ENCODE measurements around the gene EFNA5.

GRCh38 chr5:107636555-107636954 lies 34.2 kb downstream of the EFNA5 start:
- TF ChIP-seq POLR2A (IDR thresholded peaks at IDR 0.05), result no peak
- TF ChIP-seq, protein P1, sequence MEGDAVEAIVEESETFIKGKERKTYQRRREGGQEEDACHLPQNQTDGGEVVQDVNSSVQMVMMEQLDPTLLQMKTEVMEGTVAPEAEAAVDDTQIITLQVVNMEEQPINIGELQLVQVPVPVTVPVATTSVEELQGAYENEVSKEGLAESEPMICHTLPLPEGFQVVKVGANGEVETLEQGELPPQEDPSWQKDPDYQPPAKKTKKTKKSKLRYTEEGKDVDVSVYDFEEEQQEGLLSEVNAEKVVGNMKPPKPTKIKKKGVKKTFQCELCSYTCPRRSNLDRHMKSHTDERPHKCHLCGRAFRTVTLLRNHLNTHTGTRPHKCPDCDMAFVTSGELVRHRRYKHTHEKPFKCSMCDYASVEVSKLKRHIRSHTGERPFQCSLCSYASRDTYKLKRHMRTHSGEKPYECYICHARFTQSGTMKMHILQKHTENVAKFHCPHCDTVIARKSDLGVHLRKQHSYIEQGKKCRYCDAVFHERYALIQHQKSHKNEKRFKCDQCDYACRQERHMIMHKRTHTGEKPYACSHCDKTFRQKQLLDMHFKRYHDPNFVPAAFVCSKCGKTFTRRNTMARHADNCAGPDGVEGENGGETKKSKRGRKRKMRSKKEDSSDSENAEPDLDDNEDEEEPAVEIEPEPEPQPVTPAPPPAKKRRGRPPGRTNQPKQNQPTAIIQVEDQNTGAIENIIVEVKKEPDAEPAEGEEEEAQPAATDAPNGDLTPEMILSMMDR (IDR thresholded peaks at IDR 0.05), result no peak

Measured in esophagus squamous epithelium (tissue), 4 donors.